AG08395 (cell line): ENCODE measurements around the gene ENO4.

Experiments
- DNase-seq: peaks from one replicate; pipeline ENCODE4 v3.0.0; 2012; ENCODE audit warnings: mixed read lengths, low spot score

ENO4 gene

DNA sequence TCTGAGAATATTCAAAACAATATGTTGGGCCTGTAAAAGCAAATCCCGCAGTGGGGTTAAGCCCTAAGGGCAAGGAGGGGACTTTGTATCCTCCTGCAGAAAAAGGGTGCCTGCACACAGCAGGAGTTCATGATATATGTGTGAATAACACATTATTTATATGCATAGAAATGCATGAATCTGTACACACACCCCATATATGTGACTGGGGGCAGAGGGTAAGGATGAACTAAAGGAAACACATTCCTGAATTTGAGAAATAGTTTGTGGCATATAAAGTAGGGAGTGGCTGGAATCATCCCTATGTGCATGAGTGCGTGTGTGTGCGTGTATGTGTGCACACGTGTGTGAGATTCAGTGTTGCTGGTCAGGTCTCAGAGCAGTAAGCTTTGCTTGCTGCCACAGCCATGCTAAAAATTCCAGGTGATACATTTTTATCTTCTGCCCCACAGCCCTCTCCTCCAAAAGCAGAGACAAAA is 18.9 kb downstream of the ENO4 start:
- no peak for DNase-seq

DNA sequence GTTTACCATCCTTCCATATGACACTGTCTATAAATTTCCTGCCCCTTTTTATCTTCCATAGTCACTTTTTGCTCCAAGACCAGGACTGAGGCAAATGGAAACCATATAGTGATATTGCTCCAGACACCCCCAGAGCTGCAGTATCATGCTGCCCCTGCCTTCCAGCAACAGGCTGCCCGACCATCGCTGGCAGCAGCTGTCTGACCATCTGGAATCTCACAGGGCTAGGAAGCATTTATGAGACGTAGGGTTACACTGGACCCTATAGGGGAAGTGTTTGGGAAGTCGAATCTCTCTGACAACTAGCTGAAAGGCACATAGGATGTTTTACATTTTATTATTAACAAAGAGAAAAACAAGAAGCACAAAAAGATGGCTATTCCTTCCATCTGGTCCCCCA is 19.4 kb downstream of the ENO4 start:
- no peak for DNase-seq

- DNase-seq, result no peak
Observed at GRCh38 chr10:116870949-116871348, 21.6 kb downstream of the ENO4 start.

GRCh38 chr10:116873134-116873533 is 23.8 kb downstream of the ENO4 start:
- DNase-seq, result no peak

GRCh38 chr10:116875897-116876296 is 26.6 kb downstream of the ENO4 start:
- no peak for DNase-seq

GRCh38 chr10:116877391-116877790 is 28.1 kb downstream of the ENO4 start:
- DNase-seq, result no peak

- no peak for DNase-seq
Observed at GRCh38 chr10:116878123-116878522, 28.8 kb downstream of the ENO4 start.

DNA sequence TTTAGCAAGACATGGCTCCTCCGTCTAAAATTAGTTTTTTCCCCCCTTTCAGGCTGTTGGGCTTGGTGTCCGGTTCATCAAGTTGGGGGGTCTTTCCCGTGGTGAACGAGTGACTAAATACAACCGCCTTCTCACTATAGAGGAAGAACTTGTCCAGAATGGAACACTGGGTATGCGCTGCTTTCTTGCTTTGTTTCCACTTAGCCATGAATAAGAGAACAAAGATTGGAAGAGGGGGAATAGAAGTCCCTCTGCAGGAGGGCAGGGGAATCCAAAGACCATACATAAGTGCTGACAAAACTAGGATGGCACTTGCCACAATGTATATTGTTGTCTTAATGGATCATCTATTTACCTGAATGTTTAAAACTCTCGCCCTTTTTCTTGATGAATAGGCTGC is 30.5 kb downstream of the ENO4 start:
- DNase-seq, result no peak

GRCh38 chr10:116880716-116881482 is 31.6 kb downstream of the ENO4 start:
- DNase-seq, result peak; percentile 70

DNA sequence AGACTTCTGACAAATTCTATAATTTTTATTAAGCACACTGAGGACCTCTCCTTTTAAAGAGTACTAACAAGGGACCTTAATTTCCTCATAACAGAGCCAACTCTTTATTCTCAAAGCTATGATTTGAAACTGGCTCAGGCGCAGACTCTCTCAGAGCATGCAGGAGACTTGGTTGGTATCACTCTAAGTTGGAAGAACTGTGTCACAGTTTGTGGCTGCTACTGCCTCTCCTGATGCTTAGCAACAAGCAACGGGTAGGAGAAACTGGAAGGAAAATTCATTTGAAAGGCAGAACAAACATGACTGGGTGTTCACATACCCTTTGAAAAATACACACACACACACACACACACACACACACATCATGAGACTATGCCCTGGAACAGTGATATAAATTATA is 33.3 kb downstream of the ENO4 start:
- DNase-seq, result no peak

- DNase-seq, result no peak
Observed at GRCh38 chr10:116886772-116887171, 37.5 kb downstream of the ENO4 start.

DNA sequence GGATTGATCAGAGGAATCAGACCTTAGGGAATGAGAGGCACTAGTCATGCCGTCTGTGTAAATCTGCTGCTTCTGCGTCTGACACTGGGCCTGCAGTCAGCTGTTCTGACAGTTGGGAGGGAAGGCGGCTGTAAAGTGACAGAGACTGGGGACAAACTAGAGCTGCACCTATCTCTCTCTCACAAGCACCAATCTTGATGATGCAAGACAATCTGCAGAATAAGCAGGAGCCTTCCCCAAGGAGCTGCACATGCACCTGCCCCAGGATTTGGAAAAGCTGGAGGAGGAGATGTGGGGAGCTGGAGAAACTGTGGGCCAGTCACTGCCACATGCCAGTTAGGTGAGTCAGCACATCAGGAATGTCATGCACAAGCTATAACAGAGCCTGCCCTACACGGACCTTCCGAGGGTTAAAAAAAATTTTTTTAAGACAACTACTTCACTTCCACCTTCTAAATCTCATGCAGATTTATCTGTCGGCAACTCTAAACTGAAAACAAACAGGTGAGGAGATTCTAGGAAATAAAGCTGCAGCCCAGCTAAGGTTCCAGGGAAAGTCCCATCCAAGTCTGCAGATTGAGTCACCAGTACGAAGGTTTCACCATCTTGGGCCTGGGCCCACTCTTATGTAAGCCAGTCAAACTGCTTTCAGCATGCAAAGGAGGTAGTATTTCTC is 39.2 kb downstream of the ENO4 start:
- DNase-seq, result peak; percentile 86

- DNase-seq, result no peak
Observed at GRCh38 chr10:116889066-116889465, 39.8 kb downstream of the ENO4 start.

DNA sequence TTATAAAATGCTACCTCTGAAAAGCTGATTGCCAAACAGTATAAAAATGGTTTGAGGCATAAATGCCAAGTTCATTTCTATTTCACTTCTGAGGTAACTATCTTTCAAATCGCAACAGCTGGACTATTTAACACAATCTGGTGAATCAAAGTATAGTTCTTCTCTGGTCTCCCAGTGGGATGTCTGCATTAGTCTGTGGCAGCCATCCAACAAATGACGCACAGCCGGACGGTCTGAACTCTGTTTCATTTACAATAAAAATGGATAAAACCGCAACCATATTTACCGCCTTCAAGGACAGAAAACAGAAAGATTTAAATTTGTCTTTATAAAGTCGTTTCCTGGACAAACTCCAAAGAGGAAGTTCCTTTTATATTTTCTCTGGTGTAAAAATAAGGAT is 41.9 kb downstream of the ENO4 start:
- DNase-seq, result peak; percentile 35

DNA sequence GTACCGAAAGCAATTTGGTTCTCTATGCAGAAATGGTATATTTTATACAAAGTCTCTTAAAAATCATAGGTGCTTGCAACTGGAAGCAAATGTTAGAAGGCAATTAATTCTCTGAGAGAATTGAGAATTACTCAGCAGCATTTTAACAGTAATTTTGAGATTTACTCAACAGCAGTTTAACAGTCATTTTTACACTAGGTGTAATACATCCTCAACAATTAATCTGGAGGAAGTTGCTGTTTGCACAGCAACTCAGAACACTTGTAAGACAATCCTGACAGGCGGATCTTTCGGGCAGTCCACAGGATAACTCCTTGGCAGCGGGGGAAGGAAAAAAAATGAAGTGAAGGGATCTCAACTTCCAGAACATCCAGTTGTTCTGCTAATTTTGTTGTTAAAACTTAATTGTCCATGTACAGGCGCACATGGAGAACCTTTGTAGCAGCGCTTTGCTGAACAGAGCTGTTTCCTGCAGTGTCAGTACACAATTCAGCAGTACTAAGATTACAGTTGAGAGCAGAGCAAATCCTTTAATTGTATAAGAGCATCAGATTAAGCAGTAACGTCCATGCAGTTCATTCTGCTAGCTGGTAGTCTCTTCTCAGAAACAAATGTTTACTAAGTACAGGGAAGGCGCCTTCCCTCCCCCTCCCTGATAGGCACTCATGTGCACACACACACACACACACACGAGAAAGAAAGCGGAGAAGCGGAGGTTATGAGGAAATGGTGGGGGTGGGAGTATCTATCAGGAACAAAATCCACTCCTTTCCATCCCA is 43.8 kb downstream of the ENO4 start:
- DNase-seq, result no peak

DNA sequence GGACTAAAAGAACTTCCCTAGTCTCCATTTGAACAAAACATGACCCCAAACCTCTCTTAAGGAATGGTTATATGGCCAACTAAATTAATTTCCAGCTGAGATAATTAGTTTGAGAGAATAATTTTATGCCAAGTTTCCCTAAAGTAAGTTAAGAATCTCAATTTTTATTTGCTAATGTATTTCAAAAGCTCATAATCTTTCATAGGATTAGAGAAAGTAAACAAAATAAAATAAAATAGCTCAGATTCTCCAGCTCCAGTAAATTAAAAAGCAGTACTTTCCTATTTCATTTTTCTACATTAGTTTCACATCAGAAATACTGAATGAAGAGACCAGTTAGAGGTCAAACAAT is 44.4 kb downstream of the ENO4 start:
- DNase-seq, result no peak

GRCh38 chr10:116899626-116900025 is 50.3 kb downstream of the ENO4 start:
- no peak for DNase-seq

- no peak for DNase-seq
Observed at GRCh38 chr10:116905845-116906210, 56.5 kb downstream of the ENO4 start.

- no peak for DNase-seq
Observed at GRCh38 chr10:116907245-116907987, 58.1 kb downstream of the ENO4 start.

DNA sequence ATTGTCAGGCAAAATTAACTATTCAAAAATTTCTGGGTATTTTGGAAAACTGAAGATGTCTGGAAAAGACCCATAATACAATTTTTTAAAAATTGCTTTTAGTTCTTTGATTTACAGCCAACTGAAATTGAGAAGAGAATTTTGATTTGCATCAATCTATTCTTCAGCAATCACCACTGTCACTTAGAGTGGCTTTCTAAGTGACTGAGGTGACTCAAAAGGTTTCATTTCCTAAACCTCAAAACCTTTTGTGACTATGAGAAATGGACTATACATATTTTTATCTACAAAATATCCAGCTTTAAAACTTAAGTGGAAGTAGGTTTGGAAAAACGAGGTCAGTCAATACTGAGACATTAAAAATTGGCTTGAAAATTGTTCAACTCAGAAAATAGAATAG is 60.0 kb downstream of the ENO4 start:
- DNase-seq, result no peak

DNA sequence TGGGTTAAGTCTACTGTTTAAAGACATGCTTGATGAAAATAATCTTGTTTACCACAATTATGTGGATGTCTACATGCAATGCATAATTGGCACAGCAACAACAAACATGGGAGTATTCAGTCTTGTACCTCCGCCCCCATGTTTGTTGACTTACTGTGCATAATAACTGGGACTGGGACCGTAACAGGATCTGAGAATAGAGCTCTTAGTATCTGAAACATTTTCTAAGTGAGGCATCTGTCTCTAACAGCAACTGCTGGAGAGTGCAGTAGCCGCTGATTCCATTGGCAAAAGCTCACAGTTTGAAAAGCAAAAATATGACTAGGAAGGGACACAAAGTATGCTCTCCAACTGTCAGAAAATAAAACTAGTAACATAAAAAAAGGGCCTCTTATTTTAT is 61.6 kb downstream of the ENO4 start:
- no peak for DNase-seq

- no peak for DNase-seq
Observed at GRCh38 chr10:116912162-116912561, 62.9 kb downstream of the ENO4 start.
